HG02870 (cell line): ENCODE measurements around the gene LLGL2.

Experiments
- ATAC-seq: cut with Tn5 transposase; IDR thresholded peaks from one replicate; pipeline ENCODE4 v1.9.1; 2021; ENCODE audit warnings: mild to moderate bottlenecking, moderate library complexity; ENCODE audit not compliant: unreplicated experiment

Gene LLGL2

DNA sequence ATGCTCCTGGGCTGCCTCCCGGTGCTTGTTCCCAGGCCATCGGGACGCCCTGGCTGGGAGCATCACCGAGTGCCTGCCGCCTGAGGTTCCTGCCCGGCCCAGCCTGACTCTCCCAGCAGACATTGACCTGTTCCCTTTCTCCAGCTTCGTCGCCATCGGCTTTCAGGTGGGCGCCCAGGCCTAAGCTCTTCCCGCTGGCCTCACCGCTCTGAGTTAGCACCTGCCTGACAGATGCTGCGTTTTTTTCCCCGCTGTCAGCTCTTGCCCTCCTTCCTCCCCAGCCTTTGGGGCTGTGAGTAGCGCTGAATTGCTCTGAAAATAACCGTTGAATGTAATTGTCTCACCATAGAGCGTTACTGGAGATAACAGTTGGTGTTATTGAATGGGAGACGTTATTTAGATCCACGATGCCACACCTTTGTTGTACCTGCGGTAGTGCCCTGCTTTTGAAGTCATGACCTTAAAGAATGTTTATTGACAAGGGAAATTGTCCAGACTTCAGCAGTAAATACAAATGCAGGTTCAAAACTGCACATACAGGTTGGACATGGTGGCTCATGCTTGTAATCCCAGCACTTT is 86.4 kb downstream of the LLGL2 start:
- no peak for ATAC-seq

DNA sequence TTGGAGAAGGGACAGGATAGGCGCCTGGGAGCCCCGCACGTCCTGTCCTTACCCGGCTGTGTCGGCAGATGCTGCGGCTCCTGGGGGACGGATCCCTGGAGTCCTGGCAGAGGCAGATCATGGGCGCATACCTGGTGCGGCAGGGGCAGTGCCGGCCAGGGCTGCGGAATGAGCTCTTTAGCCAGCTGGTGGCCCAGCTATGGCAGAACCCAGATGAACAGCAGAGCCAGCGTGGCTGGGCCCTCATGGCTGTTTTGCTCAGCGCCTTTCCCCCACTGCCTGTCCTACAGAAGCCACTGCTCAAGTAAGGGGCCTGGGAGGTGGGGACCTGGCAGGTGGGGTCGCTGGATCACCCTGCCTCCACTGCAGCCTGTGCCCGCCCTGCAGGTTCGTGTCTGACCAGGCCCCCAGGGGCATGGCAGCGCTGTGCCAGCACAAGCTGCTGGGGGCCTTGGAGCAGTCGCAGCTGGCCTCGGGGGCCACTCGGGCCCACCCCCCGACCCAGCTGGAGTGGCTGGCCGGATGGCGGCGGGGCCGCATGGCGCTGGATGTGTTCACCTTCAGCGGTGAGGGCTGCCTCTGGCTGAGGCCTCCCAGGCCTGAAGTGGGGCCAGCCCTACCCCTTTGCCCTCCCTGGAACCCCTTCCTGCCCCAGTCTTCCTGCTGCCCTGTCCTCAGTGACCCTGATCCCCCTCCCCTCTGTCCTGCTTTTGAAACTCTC is 87.6 kb downstream of the LLGL2 start:
- ATAC-seq = no peak

DNA sequence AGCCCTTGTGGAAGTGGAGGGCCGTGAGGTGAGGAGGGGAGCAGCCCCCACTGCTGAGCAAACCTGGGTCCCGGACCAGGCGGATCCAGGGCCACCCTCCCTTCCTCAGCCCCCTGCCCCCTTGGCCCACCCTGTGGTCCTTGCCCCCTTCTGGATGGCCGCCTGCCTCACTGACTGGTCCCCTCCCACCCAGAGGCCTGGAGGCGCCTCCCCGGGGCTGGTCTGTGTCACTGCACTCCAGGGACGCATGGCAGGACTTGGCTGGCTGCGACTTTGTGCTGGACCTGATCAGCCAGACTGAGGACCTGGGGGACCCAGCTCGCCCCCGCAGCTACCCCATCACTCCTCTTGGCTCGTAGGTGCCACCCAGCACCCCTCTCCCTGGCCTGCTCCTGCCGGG is 88.5 kb downstream of the LLGL2 start:
- no peak for ATAC-seq

DNA sequence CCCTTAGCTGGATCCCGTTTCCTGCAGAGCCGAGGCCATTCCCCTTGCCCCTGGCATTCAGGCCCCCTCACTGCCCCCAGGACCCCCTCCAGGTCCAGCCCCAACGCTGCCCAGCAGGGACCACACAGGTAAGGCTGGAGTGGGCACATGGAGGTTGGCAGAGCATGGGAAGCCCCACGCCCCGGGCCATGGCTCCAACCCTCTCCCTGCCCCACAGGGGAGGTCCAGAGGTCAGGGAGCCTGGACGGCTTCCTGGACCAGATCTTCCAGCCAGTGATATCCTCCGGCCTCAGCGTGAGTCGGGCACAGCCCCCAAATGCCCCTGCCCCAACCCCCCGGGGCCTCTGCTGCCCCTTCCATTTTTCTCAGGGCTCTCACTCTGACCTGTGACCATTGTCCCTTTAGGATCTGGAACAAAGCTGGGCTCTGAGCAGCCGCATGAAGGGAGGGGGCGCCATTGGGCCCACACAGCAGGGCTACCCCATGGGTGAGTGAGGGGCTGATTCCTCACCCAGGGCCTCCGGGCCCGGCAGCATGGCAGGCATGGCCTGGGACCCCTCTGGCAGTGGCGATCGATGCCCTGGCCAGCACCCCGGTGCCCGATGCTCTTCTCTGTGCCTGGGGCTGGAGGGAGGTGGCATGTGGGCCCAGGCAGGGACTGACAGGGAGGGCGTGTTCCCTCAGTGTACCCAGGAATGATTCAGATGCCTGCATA is 89.2 kb downstream of the LLGL2 start:
- no peak for ATAC-seq

DNA sequence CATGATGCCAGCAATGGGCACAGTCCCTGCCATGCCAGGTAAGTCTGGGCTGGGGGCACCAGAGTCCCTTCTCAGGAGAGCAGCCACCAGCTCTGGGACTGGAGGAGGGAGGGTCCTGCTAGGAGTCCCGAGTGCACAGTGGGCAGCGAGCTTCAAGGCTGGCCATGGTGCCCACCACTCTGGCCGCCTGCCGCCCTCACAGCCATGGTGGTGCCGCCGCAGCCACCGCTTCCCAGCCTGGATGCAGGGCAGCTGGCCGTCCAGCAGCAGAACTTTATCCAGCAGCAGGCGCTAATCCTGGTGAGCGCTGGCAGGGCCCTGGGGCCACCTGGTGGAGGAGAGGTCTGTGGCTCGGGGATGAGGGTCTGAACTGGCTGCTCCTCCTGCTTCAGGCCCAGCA is 89.8 kb downstream of the LLGL2 start:
- no peak for ATAC-seq

DNA sequence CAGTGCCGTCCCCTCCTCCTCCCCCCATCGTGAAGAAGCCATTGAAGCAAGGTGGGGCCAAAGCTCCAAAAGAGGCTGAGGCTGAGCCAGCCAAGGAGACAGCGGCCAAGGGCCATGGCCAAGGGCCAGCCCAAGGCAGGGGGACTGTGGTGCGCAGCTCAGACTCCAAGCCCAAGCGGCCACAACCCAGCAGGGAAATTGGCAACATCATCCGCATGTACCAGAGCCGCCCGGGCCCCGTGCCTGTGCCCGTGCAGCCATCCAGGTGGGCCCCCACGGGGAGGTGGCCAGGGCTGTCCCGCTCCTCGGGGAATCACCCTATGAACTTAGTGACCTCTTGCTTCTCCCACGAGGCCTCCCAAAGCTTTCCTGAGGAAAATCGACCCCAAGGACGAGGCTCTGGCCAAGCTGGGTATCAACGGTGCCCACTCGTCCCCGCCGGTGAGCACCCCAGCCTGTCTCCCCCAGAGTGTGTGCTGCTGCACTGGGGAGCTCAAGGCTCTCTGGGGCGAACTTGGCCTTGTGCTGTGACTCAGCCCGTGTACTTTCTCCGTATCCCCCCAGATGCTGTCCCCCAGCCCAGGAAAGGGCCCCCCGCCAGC is 91.1 kb downstream of the LLGL2 start:
- ATAC-seq = no peak

DNA sequence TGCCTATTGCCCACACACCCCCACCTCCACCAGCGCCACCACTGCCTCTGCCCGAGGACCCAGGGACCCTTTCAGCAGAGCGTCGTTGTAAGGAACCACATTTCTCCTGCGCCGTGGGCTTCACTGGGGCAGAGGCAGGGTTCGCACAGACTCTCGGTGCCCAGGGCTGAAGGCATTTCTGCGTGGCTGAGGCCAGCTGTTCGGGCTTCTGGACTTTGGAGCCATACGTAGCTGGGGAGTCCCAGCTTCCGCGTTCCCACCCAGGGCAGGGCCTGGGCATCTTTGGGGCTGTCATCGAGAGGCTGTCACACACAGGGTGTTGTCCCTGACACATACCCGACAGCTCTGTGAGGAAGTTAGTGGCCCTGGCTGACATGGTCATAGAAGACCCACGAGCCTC is 91.7 kb downstream of the LLGL2 start:
- no peak for ATAC-seq

DNA sequence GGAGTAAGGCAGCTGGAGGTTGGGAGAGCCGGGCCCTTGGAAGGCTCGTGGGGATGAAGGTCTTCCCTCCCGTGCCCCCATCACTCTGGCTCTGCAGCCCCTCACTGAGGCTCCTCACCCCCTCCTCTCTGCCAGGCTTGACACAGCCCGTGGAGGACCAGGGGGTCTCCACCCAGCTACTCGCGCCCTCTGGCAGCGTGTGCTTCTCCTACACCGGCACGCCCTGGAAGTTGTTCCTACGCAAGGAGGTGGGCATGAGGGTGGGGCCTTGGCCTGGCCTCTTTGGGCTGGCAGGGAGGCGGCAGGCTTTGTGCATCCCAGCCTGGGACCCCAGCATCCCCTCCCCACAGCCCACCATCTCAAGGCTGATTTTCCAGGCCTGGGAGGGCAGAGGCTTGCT is 92.2 kb downstream of the LLGL2 start:
- ATAC-seq = no peak

DNA sequence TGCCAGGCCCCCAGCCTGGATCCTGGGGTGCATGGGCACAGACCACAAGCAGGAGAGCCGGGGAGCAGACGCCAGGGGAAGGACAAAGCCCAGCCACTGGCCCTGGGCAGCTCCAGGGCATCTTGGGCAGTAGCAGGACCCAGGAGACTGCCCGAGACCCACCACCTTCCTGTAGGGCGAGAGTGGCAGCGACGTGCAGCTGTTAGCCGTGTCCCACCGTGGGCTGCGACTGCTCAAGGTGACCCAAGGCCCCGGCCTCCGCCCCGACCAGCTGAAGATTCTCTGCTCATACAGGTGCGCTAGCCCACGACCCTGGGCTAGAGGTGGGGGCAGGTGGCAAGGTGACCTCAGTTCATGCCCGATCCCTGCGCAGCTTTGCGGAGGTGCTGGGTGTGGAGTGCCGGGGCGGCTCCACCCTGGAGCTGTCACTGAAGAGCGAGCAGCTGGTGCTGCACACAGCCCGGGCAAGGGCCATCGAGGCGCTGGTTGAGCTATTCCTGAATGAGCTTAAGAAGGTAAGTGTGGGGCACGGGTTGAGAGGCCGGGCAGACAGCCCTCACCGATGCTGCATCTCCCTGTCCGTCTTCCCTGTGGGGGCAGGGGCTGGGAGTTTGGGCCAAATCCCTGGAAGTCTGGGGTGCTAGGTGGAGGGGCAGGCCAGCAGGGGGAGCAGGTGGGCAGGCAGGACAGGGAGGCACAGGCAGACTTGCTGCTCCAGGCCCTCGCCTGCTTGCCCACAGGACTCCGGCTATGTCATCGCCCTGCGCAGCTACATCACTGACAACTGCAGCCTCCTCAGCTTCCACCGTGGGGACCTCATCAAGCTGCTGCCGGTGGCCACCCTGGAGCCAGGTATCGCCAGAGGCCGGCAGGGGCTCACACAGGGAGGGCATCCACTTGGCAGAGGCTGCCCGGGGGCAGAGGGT is 94.3 kb downstream of the LLGL2 start:
- ATAC-seq = no peak

DNA sequence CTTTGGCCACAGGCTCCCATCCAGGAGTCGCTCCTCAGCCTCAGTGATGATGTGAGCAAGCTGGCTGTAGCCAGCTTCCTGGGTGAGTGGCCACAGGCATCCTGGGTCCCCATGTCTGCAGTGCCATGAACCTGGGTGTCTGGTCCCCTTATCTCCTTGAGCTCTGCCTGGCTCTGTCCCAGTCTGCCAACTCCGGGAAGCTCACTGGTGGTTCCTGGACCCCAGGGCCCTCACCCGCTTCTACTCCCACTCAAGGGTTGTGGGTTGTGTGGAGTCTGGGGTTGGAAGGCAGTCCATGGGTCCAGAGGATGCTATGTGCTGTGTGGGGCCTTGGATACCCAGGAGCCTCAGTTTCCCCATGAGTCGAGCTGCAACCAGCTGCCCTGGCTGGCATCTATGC is 96.0 kb downstream of the LLGL2 start:
- ATAC-seq = no peak

DNA sequence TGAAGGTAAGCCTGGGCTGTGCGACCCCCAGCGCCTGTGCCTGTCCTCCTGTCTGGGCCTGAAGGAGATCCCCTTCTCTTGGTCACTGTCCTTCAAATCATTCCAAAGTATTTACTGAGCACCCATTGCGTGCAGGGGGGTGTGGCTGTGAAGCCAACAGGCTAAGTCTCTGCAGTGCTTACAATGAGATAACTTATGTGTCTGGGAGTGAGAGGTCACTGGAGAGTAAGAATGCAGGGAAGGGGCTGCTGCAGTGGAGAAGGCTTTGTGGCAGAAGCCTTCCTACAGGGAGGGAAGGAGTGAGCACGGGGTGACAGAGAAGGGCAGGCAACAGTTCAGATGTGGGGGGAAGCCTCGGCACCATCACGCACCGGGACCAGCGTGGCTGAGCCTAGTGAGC is 96.6 kb downstream of the LLGL2 start:
- no peak for ATAC-seq

DNA sequence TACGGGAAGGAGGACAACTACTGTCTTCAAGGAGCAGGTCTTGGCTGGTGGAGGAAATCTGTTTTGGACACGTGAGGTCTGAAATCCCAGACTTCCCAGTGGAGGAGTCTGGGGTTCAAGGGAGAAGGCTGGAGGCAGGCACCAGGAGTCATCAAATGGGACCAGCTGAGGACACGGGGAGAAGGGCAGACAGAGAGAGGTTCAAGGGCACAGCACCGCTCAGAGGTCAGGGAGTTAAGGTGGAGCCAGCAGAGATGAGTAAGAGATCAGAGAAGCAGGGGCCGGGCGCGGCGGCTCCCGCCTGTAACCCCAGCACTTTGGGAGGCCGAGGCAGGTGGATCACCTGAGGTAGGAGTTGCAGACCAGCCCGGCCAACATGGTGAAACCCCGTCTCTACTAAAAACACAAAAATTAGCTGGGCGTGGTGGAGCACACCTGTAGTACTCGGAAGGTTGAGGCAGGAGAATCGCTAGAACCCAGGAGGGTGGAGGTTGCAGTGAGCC is 97.3 kb downstream of the LLGL2 start:
- ATAC-seq = no peak

DNA sequence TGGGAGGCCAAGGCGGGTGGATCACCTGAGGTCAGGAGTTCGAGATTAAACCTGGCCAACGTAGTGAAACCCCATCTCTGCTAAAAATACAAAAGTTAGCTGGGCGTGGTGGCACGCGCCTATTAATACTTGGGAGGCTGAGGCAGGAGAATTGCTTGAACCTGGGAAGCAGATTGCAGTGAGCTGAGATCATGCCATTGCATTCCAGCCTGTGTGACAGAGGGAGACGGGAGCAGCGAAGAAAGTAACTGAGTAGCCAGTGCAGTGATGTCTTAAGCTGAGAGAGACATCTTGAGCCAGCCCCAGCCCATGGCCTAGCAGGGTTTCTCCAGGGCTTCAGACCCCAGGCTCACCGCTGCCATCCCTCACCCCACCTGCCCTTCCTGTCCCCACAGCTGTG is 97.9 kb downstream of the LLGL2 start:
- no peak for ATAC-seq

DNA sequence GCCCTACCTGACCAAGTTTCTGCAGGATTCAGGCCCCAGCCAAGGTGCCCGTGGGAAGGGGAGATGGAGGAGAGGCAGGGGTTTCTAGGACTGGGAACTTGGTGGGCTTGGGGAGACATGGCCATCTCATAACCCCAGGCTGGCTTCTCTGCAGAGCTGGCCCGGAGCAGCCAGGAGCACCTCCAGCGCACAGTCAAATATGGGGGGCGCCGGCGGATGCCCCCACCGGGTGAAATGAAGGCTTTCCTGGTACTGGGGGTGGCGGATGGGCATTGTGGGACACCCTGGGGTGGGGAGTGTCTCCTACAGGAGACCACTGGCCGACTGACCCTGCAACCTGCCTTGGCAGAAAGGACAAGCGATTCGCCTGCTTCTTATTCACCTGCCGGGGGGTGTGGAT is 98.5 kb downstream of the LLGL2 start:
- no peak for ATAC-seq
